Activated CD4-positive, CD25-positive, alpha-beta regulatory T cell (primary cell): ENCODE results near the gene ZC2HC1B.
"Not testable (repeated sequence)": the region's sequence is repeated elsewhere in the genome, so short reads cannot be mapped to it uniquely, and the experiment has no call there.

ENCODE experiments used
- DNase-seq, 4 experiments: peaks; one replicate each; lab custom pipeline; 2025; lab: John Stamatoyannopoulos, UW

ZC2HC1B gene, protein sequence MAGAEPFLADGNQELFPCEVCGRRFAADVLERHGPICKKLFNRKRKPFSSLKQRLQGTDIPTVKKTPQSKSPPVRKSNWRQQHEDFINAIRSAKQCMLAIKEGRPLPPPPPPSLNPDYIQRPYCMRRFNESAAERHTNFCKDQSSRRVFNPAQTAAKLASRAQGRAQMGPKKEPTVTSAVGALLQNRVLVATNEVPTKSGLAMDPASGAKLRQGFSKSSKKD

DNA sequence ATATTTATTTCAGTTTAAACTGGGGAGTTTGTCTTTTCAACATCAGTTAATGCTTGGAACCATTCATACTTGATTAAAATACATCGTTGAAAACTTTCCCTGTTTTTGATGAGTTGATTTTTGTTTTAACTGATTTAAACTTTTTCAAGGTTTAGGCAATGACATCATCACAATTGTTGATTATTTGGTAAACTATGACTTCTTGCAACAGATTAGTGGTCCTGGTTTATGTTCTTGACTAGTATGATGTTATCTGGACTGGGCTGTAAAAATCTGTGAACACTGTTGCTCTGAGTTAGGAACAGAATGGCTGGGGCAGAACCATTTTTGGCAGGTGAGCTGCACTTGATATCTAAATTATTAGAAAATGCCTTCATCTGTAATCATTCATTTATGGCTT lies at the start of gene ZC2HC1B:
Gene ZC2HC1B (plus strand): TSS at position 241 of the 400 bp plus-strand sequence. CDS start 66 bp downstream, at position 307.
- no peak for DNase-seq

DNA sequence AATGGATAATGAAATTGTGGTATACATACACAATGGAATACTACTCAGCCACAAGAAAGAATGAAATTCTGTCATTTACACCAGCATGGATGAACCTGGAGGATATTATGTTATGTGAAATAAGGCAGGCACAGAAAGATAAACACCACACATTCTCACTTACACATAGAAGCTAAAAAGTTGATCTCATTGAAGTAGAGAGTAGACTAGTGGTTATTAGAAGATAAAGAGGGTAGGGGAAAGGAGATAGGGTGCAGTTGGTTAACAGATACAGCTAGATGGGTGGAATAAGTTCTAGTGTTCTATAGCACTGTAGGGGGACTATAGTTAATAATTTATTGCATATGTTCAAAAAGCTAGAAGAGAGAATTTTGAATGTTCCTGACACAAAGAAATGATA lies 46.7 kb upstream of the ZC2HC1B start:
- no peak for DNase-seq

DNA sequence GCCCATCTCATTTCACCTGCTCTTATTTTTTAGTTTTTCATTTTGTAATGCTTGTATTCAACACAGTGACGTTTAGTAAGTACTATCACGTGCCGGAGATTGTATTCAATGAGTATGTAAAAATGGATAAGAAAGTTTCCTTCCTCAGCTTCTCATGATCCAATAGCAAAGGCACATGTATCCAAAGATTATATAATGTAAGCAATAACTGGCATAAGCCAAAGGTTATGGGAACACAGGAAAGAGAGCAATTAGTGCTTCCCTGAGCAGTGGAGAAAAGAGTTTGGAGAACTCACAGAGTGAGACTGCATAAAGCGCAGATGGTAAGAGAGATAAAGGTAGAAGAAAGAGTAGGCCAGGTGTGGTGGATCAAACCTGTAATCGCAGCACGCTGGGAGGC lies 42.9 kb upstream of the ZC2HC1B start:
- DNase-seq: no peak

DNA sequence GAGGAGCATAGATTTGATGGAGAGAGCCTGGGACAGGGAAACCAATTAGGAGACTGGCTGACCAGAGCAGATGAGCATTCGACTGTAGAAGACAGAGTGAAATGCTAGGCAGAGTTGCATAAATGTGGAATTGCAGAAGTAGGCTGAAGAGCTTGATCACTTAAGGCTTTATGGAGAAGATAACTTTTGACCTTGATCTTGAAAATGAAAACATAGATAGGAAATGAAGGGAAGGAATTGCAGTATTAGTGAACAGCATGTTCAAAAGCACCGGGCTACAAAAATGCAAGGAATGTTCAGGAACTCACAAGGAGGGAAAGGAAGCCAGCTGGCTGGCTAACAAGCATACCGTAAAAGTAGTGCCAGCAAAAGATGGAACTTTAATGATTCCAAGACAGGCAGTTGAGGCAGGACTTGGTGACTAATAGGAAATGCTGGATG lies 41.7 kb upstream of the ZC2HC1B start:
- DNase-seq: no peak

DNA sequence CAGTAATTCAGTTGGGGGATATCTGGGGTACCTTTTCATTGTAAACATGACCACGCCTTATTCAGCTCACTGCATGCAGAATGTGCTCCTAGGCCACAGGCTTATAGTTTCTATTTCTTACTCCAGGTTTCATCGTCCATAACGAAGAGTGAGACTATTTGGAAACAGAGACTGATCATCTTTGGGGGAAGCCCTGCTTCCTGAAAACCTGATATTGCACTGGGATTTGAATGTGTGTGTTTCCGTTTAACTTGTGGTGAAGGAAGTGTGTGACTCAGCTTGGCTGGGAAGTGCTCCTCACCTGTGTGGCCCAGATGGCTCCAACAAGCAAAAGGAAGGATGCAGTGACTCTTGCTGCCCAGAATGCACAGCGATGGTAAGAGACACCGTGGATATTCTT lies 40.7 kb upstream of the ZC2HC1B start:
- DNase-seq: no peak

DNA sequence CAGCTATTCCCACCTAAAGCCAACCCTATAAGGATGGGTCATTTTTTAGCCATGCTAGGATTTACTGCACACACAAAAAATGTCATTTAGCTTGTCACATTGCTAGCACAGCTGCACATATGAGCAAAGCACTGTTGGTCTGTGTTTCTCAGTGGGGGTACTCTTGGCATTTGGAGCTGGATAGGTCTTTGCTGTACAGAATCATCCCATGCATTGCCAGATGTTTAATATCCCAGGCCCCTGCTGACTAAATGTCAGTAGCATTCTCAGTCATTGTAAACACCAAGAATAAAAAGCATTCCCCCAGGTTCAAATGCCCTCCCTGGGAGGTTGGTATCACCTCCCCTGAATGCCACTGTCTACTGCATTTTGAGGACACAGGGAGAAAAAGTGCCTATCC lies 35.7 kb upstream of the ZC2HC1B start:
- no peak for DNase-seq

DNA sequence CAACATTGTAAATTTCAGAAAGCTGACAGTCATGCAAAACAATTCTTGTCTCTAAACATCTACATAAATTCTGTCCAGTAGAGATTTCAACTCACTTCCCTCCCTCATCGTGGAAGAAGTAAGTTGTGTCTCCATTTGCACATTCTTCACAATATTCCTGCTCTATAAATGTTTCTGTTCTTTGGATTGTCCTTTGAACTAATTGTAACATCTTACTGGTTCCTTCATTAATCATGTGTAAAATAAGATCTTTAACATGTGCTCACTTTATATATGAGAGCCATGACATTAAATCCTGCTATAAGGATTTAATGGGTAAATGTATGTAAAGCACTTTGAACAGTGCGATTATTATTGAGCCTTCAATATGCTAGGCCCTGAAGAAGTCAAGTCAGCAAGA lies 28.1 kb upstream of the ZC2HC1B start:
- DNase-seq: no peak

DNA sequence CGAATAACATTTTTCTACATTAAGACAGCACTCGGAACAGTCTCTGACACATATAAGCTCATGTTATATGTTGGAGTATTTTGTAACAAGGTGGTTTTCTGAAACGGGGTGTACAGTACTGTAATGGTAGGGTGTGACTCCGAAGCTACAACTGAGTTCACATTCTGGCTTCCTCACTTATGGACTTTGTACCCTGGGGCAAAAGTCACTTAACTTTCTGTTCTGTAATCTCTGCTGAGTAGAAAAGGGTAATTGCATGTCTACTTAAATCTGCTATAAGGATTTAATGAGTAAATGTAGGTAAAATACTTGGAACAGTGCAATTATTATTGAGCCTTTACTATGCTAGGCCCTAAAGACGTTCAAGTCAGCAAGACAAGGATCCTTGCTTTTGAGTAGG lies 25.9 kb upstream of the ZC2HC1B start:
- DNase-seq: no peak

DNA sequence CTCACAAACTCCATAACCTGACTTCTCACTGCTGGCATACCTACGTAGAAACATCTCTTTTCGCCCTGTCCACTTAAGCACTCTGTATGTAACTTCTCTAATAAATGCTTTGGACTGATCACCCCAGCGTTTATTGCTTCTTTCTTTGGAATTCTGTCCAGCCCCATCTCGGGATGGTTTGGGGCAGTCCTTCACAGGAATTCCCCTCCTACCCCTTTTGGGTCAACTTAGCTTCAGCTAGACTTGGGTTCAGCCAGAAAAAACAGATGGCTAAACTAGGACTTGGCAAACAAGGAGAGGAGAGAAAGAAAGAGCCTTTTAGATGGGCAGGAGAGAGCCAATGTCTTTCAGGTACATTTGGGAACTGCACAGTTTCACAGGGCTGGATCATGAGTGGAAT lies 25.1 kb upstream of the ZC2HC1B start:
- no peak for DNase-seq

DNA sequence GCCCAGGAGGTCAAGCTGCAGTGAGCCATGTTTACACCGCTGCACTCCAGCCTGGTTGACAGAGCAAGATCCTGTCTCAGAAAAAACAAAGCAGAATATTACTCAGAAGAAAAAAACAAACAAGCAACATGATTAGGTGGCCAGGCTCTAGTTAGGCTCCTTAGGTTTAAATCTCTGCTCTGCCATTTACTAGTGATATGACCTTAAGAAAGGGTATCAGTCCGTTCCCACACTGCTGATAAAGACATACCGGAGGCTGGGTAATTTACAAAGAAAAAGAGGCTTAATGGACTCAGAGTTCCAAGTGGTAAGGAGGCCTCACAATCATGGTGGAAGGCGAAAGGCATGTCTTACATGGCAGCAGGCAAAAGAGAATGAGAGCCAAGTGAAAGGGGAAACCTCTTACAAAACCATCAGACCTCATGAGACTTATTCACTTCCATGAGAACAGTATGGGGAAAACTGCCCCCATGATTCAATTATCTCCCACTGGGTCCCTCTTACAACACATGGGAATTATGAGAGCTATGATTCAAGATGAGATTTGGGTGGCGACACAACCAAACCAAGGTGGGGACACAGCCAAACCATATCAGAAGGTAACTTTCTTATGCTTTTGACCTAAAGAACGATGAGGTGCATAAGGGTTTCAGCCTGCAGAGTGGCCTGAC lies 23.5 kb upstream of the ZC2HC1B start:
- no peak for DNase-seq

DNA sequence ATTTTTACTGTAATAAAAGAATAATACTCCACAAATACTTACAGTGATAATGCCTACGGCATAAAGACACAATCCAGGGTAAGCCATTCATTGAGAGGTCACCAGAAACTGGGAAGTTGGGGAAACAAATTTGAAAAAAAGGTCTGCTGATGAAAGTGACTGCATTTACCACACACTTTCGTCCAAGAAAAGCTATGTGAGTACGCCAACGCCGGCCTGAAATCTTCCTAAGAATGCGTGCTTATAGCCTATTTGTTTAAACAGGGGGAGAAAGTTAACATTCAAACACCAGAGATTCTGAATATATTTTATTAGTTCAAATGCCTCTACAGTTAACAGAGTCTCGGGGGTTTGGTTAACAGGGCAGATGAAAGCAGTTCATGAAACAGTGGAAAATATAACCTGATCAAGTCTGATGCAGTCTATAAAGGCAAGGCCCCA lies 21.8 kb upstream of the ZC2HC1B start:
- no peak for DNase-seq

DNA sequence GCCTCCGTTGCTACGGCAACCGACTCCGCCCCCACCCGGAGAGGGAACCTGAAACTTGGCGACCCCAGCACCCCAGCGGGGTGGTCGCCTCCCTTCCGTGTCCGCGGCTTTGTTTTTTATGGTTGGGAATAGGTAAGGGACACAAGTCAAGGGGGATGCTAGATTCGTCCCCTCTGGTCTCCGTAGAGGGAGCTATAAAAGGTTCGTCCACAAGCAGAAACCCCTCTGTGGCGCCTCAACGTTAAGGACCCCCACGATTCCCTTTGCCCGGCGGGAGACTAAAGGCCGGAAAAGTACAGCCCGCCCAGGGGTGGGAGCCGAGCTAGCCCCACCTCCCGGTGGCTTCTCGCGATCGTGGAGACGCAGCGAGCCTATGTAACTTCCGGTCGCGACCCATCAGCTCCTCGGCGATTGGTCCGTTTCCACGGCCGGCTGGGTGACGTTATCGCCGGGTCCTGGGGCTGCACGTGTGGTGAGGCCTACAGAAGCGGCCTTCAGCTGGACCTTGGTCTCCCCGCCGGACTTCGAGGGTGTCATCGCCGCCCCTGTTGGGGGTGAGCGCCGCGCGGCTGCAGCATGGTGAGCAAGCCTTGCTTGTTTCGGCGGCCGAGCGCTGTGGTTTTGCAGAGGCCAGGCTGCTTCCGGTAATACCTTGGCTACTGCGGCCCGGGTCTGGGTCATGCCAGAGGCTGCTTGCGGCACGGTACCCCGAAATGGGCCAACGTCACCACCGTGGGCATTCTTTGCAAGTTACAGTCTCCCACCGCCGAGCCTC lies 21.2 kb upstream of the ZC2HC1B start, which contains the start of gene LTV1:
Gene LTV1 (plus strand): TSS at position 437 of the 775 bp plus-strand sequence. CDS start 140 bp downstream, at position 577.
- peak; percentile 79 to 84 (median 81) for DNase-seq

DNA sequence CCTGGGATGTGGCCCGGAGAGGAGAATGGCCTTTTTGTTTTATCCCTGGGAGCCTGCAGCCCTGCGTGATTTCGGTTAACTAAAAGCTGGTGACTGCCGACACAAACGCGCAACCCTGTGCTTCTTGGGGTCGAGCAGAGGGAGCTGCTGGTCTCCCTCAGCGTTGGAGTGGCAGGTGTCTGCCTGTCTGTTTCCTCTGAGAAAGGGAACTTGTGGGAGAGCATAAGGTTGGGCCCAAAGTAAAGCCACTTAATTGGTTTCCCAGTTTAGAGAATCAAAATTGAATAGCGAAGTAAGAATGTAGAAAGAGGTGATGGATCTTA lies 20.6 kb upstream of the ZC2HC1B start:
- DNase-seq: no peak

DNA sequence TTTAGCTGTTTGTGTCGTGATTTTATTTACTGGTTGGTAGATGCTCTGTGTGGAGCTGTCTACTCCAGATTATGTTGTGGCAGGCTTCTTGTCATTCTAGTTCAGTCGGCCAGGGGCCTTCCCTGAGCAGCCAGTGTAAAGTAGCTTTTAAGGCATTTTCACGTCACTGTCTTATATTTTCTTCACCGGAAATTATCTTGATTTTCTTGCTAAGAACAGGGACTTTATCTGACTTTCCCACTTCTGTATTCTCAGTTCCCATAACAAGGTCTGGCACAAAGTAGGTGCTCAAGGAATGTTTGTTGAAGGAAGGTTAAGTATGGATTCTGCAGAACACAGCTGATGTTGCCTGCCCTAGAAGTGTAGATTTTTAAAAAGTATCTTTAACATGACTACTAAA lies 20.3 kb upstream of the ZC2HC1B start:
- DNase-seq: no peak

DNA sequence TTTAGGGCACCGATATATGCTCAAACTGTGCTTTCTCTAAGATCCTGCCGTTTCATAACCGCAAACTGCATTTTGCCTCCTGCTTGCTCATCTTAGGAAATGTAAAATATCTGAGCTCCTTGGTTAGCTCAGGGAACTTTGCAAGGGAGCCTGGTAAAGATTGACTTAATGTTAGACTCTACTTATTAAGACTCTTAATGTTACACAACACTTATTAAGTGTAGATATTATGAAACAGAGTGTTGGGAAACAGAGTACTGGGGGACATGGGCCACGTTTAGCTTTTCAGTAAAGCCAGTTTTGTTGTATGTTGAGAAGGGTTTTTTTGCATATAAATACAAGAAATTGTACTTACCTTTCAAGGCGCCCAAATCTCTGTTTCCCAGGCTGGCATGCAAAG lies 19.2 kb upstream of the ZC2HC1B start:
- no peak for DNase-seq

DNA sequence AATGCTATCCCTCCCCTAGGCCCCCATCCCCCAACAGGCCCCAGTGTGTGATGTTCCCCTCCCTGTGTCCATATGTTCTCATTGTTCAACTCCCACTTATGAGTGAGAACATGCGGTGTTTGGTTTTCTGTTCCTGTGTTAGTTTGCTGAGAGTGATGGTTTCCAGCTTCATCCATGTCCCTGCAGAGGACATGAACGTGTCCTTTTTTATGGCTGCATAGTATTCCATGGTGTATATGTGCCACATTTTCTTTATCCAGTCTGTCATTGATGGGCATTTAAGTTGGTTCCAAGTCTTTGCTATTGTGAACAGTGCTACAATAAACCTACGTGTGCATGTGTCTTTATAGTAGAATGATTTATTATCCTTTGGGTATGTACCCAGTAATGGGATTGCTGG lies 12.6 kb upstream of the ZC2HC1B start:
- DNase-seq: not testable (repeated sequence)

DNA sequence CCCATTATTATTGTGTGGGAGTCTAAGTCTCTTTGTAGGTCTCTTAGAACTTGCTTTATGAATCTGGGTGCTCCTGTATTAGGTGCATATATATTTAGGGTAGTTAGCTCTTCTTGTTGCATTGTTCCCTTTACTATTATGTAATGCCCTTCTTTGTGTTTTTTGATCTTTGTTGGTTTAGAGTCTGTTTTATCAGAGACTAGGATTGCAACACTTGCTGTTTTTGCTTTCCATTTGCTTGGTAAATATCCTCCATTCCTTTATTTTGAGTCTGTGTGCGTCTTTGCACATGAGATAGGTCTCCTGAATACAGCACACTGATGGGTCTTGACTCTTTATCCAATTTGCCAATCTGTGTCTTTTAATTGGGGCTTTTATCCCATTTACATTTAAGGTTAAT lies 9.2 kb upstream of the ZC2HC1B start:
- DNase-seq: not testable (repeated sequence)

DNA sequence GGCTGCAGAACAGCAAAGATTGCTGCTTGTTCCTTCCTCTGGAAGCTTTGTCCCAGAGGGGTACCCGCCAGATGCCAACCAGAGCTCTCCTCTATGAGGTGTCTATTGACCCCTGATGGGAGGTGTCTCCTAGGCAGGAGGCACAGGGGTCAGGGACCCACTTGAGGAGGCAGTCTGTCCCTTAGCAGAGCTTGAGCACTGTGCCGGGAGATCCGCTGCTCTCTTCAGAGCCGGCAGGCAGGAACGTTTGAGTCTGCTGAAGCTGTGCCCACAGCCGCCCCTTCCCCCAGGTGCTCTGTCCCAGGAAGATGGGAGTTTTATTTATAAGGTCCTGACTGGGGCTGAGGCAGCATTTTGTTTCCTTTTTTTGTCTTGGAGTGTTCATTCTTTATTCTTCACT lies 7.5 kb upstream of the ZC2HC1B start:
- not testable (repeated sequence) for DNase-seq

DNA sequence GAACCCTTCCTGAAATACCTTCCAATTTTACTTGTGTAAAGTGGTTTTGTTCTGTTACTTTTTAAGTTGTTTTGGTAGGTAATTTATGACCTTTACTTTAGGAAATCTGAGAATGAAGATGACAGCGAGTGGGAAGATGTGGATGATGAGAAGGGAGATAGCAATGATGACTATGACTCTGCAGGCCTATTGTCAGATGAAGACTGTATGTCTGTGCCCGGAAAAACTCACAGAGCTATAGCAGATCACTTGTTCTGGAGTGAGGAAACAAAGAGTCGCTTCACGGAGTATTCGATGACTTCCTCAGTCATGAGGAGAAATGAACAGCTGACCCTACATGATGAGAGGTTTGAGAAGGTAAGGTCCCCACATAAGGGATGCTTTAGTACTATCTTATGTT lies 6.6 kb upstream of the ZC2HC1B start:
- DNase-seq: no peak

DNA sequence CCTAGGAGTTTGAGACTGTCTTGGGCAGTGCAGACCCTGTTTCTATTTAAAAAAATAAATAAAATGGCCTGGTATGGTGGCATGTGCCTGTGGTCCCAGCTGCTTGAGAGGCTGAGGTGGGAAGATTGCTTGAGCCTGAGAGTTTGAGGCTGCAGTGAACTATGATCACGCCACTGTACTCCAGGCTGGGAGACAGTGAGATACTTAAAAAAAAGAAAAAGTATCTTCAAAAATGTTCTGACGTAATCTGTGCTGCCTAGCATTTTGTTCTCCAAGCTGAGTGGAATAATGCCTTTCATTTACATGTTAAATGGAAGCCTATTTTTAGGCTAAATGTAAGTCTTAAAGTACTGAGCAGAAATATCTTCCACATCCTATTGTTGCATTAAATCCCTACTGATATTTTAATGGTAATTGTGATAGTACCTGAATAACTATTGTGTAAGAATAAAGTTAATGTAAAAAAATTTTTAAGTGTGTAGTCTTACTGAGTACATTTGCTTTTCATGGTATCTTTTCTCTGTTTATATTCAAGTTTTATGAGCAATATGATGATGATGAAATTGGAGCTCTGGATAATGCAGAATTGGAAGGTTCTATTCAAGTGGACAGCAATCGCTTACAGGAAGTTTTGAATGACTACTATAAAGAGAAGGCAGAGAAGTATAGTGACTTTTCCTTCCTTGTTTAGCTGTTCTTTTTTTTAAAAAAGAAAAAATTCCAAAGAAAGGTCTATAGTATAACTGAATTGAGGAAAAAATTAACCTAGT lies 4.2 kb upstream of the ZC2HC1B start:
- no peak for DNase-seq

DNA sequence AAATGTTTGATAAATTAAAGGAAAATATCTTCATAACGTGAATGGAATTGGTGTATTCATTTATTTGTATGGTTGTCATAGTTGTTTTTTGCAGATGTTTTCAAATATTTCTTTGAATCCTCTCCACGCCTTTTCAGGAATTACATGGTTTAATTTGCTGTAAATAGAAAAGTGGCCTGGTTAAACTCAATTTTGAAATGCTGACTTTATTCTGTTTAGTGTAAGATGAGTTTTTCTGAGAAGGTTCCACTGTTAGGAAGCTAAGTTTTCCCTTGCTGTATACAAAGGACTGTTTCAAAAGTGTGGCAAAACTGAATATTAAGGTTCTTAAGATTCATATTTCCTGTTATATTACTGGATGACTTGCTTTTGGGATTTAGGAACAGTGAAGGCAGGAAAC lies 503 bp upstream of the ZC2HC1B start:
- no peak for DNase-seq

DNA sequence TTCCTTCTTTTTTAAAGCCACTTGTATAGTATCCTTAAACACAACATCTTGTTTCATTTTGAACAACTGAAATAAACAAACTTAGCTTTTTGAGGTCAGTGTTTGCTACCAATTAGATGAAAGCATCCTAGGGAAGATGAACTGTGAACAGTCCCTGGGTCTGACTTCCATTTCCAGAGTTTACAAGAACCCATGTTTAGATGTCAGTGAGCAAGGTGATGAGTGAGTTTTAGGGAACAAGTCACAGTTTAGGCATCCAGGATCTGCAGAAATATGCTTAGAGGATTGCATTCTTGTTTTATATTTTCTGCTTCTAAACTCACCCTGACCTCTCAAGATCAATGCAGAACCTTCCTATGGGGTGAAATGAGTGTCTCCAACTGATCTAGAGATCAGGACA lies 3.0 kb downstream of the ZC2HC1B start:
- no peak for DNase-seq
